ENCODE data around the gene FAM200A. TPM values are rescaled to one million over a fixed set of nuclear protein-coding genes. Genes with fewer than 3 reads are reported as not detected.

FAM200A gene
- total and polyA plus RNA-seq, 2 donors (not counting 1 experiment from before 2014, with no cell fraction given): 9.0 to 9.7 TPM

DNA sequence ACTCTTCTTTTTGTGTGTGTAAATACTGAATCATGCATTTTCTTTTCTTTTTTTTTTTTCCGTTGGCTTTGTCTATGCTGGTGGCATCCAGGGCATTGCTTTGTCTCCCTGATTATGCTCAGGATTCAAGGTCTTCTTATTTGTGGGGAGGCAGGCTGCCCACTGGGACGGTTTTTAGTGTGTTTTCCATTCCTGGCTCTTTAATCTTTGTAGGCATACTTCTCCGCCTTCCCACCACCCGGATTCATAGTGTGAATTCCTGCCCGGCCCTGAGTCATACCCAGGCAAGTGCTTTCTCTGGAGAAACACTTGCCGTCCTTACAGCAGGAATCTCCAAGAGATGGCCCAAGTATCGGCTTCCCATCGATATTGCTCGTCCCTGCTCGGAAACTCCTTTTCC, 11.7 kb upstream of the FAM200A start:
- no peak for TF ChIP-seq EZH2 (IDR thresholded peaks at IDR 0.05; ENCODE audit: low read length, missing control alignments)
- TF ChIP-seq, protein P1, sequence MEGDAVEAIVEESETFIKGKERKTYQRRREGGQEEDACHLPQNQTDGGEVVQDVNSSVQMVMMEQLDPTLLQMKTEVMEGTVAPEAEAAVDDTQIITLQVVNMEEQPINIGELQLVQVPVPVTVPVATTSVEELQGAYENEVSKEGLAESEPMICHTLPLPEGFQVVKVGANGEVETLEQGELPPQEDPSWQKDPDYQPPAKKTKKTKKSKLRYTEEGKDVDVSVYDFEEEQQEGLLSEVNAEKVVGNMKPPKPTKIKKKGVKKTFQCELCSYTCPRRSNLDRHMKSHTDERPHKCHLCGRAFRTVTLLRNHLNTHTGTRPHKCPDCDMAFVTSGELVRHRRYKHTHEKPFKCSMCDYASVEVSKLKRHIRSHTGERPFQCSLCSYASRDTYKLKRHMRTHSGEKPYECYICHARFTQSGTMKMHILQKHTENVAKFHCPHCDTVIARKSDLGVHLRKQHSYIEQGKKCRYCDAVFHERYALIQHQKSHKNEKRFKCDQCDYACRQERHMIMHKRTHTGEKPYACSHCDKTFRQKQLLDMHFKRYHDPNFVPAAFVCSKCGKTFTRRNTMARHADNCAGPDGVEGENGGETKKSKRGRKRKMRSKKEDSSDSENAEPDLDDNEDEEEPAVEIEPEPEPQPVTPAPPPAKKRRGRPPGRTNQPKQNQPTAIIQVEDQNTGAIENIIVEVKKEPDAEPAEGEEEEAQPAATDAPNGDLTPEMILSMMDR (conservative IDR thresholded peaks at IDR 0.05 in 1 of 2, IDR thresholded peaks at IDR 0.05 in 1 of 2; ENCODE audit: low read depth in 1 of 2, low read length in 2 of 2): no peak
- peaks cover 27% of the 10 kb centered on the region for H3K36me3 ChIP-seq (ENCODE audit: control insufficient read depth, insufficient read depth, low read length)
- no peaks in the 10 kb centered on the region for H3K9me3 ChIP-seq (ENCODE audit: control insufficient read depth, insufficient read depth, low read depth, low read length)
- H3K79me2 ChIP-seq (ENCODE audit: control insufficient read depth, insufficient read depth, low read length): peaks cover 63% of the 10 kb centered on the region
- H3K4me3 ChIP-seq (replicated peaks in 1 of 4; ENCODE audit: control extremely low read depth in 1 of 4, insufficient read depth in 1 of 4, low read depth in 3 of 4, low read length in 4 of 4): no peak overlapping the region
- H2AFZ ChIP-seq (ENCODE audit: low read length): no peak overlapping the region
- DNase-seq (ENCODE audit: low read depth in 2 of 2): peak; percentile 66 to 89
- H3K27ac ChIP-seq (ENCODE audit: insufficient read depth, low read length): peak overlapping the region; percentile 93
- no peaks in the 10 kb centered on the region for H3K27me3 ChIP-seq (ENCODE audit: control insufficient read depth, insufficient read depth, low read length)
- no peaks in the 10 kb centered on the region for H4K20me1 ChIP-seq (ENCODE audit: control insufficient read depth, extremely low read depth, insufficient read depth, low read length)
- peaks cover 27% of the 10 kb centered on the region for H3K4me1 ChIP-seq (ENCODE audit: control insufficient read depth, extremely low read depth, insufficient read depth, low read length)
- no peak overlapping the region for H3K9ac ChIP-seq (ENCODE audit: insufficient read depth, low read length)
- no peak overlapping the region for H3K4me2 ChIP-seq (ENCODE audit: extremely low read depth, insufficient read depth, low read length)

DNA sequence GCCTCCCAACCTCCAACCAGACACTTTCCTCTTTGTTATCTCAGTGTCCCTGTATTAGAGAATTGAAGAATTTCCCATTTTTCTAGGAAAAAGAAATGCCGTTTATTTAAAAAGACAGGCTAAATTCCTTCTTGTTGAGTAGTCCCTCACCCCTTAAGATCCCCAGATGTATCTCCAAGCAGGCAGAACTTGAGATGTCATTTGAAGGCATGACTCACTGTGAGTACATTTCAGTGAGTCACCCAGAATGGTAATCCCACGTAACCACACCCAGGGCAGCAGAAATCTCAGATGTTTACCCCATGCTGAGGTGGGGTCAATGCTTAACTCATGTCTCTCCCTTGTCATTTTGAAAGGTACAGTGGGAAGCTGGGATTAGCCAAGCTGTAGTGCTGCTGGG, 10.9 kb upstream of the FAM200A start:
- Histone ChIP-seq H3K4me3 (replicated peaks in 1 of 4; ENCODE audit: control extremely low read depth in 1 of 4, insufficient read depth in 1 of 4, low read depth in 3 of 4, low read length in 4 of 4) (peak overlapping the region in 2 of 4 experiments; percentile 15 to 17), H3K9me3 (ENCODE audit: control insufficient read depth, insufficient read depth, low read depth, low read length) (no peaks in the 10 kb centered on the region), H3K9ac (ENCODE audit: insufficient read depth, low read length) (no peak overlapping the region), H3K79me2 (ENCODE audit: control insufficient read depth, insufficient read depth, low read length) (peaks cover 67% of the 10 kb centered on the region), H3K4me2 (ENCODE audit: extremely low read depth, insufficient read depth, low read length) (no peak overlapping the region), H3K27ac (ENCODE audit: insufficient read depth, low read length) (peak overlapping the region; percentile 93), H3K27me3 (ENCODE audit: control insufficient read depth, insufficient read depth, low read length) (no peaks in the 10 kb centered on the region), H3K4me1 (ENCODE audit: control insufficient read depth, extremely low read depth, insufficient read depth, low read length) (peaks cover 27% of the 10 kb centered on the region), H3K36me3 (ENCODE audit: control insufficient read depth, insufficient read depth, low read length) (peaks cover 27% of the 10 kb centered on the region), H2AFZ (ENCODE audit: low read length) (no peak overlapping the region), H4K20me1 (ENCODE audit: control insufficient read depth, extremely low read depth, insufficient read depth, low read length) (no peaks in the 10 kb centered on the region)
- DNase-seq (ENCODE audit: low read depth in 2 of 2): peak; percentile 98 to 100
- TF ChIP-seq, protein P1 (conservative IDR thresholded peaks at IDR 0.05 in 1 of 2, IDR thresholded peaks at IDR 0.05 in 1 of 2; ENCODE audit: low read depth in 1 of 2, low read length in 2 of 2): no peak
- TF ChIP-seq EZH2 (IDR thresholded peaks at IDR 0.05; ENCODE audit: low read length, missing control alignments): no peak

DNA sequence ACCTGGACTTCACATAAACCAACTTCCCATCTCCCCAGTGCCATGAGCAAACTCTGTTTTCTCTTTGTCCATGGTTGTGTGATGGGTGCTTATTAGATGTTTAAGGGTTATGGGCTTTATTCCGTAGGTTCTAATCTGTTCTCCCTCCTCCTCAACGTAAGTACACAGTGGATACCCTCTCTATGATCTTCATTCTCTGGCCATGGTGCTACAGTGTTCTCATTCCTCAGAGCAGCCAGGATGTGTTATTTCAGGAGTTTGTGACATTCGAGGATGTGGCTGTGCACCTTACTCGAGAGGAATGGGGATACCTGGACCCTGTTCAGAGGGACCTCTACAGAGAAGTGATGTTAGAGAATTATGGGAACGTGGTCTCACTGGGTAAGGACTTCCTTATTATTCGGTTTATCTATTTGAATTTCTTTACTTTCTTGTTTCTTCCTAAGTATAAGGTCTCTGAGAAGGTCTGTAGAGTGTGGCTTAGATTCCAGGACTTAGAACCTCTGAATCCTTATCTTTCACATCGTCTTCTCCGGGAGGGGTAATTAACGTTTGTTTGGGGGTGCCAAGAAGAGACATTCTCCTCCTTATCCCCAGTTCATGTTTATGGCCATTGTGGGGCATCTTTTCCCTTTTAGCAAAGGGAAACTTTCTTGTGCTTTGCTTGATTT, 10.3 kb upstream of the FAM200A start:
- Histone ChIP-seq H3K4me1 (ENCODE audit: control insufficient read depth, extremely low read depth, insufficient read depth, low read length) (peaks cover 27% of the 10 kb centered on the region), H3K36me3 (ENCODE audit: control insufficient read depth, insufficient read depth, low read length) (peaks cover 27% of the 10 kb centered on the region)

More for the DNA sequence above, 10.3 kb upstream of the FAM200A start:
- Histone ChIP-seq H2AFZ (ENCODE audit: low read length) (no peak overlapping the region), H3K9me3 (ENCODE audit: control insufficient read depth, insufficient read depth, low read depth, low read length) (no peaks in the 10 kb centered on the region), H3K79me2 (ENCODE audit: control insufficient read depth, insufficient read depth, low read length) (peaks cover 69% of the 10 kb centered on the region), H4K20me1 (ENCODE audit: control insufficient read depth, extremely low read depth, insufficient read depth, low read length) (no peaks in the 10 kb centered on the region), H3K27me3 (ENCODE audit: control insufficient read depth, insufficient read depth, low read length) (no peaks in the 10 kb centered on the region), H3K9ac (ENCODE audit: insufficient read depth, low read length) (peak overlapping the region; percentile 20), H3K4me3 (replicated peaks in 1 of 4; ENCODE audit: control extremely low read depth in 1 of 4, insufficient read depth in 1 of 4, low read depth in 3 of 4, low read length in 4 of 4) (peak overlapping the region in 3 of 4 experiments; percentile 2 to 17 (median 15)), H3K27ac (ENCODE audit: insufficient read depth, low read length) (peak overlapping the region; percentile 93), H3K4me2 (ENCODE audit: extremely low read depth, insufficient read depth, low read length) (peak overlapping the region; percentile 9)
- DNase-seq (ENCODE audit: low read depth in 2 of 2): no peak
- TF ChIP-seq EZH2 (IDR thresholded peaks at IDR 0.05; ENCODE audit: low read length, missing control alignments): no peak
- TF ChIP-seq, protein P1 (conservative IDR thresholded peaks at IDR 0.05 in 1 of 2, IDR thresholded peaks at IDR 0.05 in 1 of 2; ENCODE audit: low read depth in 1 of 2, low read length in 2 of 2): no peak
